Activated gamma-delta T cell treated with anti-CD3 and anti-CD28 coated beads, Interleukin-2, amount 50 U/mL, for 16 hours (primary cell): ENCODE data around the gene RDH14.

Experiments
- DNase-seq: peaks from one replicate; pipeline ENCODE4 v3.0.0-alpha.2; 2020; ENCODE audit warnings: low read depth

RDH14 gene

GRCh38 chr2:18560797-18561085 is 288 bp upstream of the RDH14 start:
- no peak for DNase-seq

DNA sequence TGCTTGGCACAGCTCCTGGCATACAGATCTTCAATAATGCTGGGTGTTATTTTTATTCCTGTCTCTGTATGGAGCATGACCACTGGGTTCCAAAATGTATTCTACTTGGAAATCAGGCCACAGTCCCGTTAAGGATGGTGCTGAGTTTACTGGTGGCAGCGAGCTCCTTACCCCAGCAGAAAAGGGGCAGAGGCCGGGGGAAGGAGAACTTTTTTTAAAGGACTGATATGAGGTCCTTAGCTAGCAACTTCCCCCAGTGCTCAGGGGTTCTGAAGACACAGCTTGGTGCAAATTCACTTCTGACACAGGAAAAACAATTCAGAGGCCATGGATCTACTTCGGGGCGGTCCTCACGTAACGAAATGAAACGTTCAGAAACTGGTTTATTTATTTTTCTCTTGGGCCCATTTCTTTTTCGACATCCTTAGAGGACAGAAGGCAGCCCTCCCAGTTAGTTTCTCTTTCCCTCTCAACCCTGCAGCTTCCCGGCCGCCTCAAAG is 872 bp downstream of the RDH14 start:
- no peak for DNase-seq

DNA sequence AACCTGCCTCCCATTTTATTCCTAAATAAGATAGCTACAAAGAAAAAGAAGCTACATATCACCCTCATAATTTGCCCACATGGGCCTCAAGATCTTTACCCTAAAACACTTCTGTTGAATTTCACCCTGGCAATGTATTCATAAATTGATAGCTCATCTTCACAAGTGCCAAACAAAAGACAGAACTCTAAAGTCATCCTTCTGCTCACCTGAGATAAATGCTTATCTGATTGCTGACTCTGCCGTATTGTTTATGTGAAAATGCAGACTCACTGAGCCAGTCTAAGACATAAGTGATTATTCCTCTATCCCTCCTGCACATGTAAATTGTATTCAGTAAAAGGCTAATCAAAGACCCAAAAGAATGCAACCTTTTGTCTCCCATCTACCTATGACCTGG is 2.0 kb downstream of the RDH14 start:
- no peak for DNase-seq

DNA sequence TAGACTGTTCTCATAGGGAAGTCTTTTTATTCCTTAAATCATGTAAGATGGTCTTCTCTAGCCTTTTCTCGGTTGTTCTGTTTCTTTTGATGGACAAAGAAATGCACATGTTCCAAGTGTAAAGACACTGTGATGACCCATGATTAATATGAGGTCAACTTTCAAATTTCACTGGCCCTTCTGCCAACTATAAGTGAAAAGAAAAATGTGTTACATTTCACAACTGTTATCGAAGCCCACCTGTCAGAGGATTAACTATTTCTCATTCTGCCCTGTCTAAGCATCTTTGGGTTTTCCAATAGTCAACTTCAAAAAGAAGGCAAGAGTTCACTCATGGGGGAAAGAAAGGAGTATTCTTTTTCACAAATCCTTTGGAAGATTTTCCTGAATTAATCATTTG is 3.3 kb downstream of the RDH14 start:
- no peak for DNase-seq

DNA sequence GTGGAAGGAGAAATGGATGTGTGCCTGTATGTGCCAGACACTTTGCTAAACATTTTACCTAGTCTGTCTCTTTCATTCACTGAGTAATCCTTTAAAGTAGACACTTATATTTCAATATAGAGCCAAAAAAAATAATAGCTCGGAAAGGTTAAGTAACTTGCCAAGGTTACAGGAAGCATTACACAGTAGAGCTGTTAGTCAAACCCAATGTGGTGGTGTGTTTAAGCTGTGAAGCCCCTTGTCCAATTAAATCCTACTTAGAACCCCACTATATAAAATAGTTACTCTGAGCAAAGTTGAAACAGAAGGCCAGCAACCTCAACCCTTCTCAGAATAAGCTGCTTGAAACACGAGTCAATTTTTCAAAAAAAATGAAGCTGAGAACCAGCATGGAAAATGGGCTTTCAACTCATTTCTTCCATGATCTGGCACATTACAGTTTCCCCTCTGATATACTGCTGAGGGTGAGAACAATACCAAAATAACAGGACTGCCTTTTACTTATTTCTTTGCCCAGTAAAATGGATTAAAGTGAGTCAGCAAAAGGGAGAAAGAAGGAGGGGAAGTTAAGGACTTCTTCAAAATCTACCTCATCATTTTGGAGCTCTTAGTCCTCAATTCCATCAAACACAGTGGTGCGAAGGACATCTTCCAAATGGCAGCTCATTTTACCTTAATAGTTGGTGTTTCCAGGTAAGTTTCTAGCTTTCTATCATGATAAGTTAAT is 7.9 kb downstream of the RDH14 start:
- no peak for DNase-seq

GRCh38 chr2:18551623-18552022 is 8.8 kb downstream of the RDH14 start:
- DNase-seq = no peak

DNA sequence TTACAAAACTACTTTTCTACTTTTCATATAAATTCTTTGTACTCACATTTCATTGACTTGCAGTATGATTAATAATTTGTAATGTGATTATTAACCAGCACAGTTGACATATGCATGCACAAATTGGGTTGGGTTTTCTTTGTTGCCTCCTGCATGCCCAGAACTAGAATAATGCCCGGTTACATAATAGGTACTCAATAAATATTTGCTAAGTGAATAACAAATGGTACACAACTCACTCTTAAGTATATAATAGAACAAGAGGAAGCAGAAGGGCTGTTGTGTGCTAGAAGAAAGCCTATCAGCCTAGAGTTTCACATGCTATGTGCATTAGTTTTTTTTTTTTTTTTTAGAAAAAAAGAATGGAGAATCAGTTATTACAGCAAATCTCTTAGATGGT is 9.3 kb downstream of the RDH14 start:
- no peak for DNase-seq

DNA sequence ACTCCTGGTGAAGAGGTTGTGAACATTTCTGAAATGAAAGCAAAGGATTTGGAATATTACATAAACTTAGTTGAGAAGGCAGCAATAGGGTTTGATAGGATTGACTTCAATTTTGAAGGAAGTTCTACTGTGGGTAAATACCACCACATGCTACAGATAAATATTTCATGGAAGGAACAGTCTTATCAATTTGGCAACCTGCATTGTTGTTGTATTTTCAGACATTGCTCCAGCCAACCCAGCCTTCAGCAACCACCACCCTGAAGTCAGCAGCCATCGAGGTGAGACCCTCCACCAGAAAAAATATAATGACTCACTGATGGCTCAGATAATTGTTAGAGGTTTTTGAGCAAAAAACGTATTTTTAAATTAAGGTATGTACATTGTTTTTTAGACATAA is 10.0 kb downstream of the RDH14 start:
- no peak for DNase-seq

DNA sequence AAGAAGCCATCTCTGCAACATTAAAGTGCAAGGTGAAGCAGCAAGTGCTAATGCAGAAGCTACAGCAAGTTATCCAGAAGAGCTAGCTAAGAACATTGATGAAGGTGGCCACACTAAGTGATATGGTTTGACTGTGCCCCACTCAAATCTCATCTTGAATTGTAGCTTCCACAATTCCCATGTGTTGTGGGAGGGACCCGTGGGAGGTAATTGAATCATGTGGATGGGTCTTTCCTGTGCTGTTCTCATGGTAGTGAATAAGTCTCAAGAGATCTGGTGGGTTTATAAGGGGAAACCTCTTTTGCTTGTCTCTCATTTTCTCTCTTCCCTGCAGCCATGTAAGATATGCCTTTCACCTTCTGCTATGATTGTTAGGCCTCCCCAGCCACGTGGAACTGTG is 11.4 kb downstream of the RDH14 start:
- DNase-seq = no peak

- no peak for DNase-seq
Observed at GRCh38 chr2:18548621-18549020, 11.8 kb downstream of the RDH14 start.

- DNase-seq = no peak
Observed at GRCh38 chr2:18546567-18546966, 13.9 kb downstream of the RDH14 start.

- DNase-seq = no peak
Observed at GRCh38 chr2:18545384-18545783, 15.1 kb downstream of the RDH14 start.

DNA sequence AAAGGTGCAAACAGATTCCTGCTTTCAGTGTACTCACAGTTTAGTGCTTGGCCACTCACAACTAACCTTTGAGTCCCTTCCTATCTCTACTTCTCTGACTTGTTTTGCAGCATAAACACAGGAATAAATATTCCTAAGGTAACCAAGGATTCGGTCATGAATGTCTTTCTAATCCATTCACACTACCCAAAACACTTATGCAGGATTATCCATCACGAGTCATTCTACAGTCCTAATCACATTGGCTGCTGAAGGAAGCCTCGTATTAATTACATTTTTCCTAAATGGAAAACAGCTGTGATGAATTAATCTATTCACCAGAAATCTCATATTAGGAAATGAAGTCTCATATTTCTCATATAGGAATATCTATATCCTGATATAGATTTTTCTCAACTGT is 16.3 kb downstream of the RDH14 start:
- no peak for DNase-seq

- no peak for DNase-seq
Observed at GRCh38 chr2:18540872-18541271, 19.6 kb downstream of the RDH14 start.

GRCh38 chr2:18536697-18537096 is 23.8 kb downstream of the RDH14 start:
- DNase-seq = no peak

DNA sequence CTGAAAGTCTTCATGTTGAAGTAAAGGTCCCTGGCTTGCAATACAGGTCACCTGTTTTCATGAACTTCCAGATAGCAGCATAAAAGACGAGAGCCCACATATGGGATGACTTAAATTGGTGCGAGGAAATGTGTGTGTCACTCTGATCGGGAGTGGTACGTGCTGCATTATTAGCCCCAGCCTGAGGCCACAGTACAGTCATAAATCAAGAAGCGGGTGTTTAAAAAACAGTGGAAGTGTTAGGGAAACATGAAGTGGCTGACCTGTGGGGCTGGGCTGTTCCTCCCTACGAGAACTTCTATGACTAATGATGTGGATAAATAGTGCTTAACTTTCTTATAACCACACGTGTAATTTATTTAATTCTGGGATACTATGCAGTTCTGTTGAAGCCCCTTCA is 24.4 kb downstream of the RDH14 start:
- no peak for DNase-seq

GRCh38 chr2:18531194-18531593 is 29.3 kb downstream of the RDH14 start:
- no peak for DNase-seq

DNA sequence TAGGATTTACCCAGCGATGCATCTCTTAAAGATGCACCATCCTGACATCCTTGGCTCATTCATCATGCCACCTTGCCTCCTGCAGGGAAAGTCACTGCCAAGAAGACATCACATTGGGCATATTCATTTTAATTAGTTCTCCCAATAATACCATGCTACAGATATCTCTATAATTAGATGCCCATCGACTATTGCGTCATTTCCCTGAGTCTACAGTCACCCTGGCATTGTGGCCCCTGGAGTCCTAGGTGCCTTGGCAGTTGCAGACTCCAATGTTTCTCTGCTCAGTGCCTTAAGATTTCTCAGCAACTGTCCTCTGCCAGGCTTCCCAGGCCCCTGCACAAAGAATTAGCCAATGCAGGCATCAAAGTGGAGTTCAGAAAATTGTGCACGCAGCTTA is 32.6 kb downstream of the RDH14 start:
- DNase-seq = no peak

- no peak for DNase-seq
Observed at GRCh38 chr2:18527326-18527725, 33.1 kb downstream of the RDH14 start.

DNA sequence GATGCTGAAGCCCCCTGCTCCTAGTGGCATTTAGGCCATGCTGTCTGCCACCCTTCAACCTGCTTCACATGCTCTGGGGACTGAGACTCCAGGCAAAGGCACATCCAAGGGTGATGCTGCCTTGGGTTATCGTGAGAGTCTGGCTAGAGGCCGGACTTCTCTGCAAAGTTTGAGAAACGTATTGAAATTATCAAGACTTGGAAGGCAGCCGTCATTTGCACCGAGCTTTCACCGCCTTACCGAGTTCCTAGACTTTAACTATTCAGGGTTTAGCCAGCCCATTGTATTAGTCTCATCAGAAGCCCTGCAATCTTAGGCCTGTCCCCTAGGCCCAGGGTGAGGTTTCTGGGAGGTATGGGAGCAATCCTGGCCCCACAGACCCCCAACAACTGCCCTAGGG is 34.0 kb downstream of the RDH14 start:
- no peak for DNase-seq

- no peak for DNase-seq
Observed at GRCh38 chr2:18525852-18526251, 34.6 kb downstream of the RDH14 start.

GRCh38 chr2:18525236-18525635 is 35.2 kb downstream of the RDH14 start:
- DNase-seq = no peak

GRCh38 chr2:18522484-18523146 is 37.8 kb downstream of the RDH14 start:
- no peak for DNase-seq
